Erythroblast (primary cell): Measurements from ENCODE around the gene NPTXR.
A peak's percentile ranks its signal among the peaks of the same experiment; 100 is the strongest.
"Not testable (repeated sequence)": the region's sequence is repeated elsewhere in the genome, so short reads cannot be mapped to it uniquely, and the experiment has no call there.

Experiments
- DNase-seq, 2 experiments: peaks; one replicate each; lab custom pipeline; 2025; lab: John Stamatoyannopoulos, UW
- GATA1 ChIP-seq: IDR thresholded peaks from 2 replicates; pipeline ENCODE4 v1.6.1; 2011; ENCODE audit warnings: low read depth, mild to moderate bottlenecking, control low read depth, low read length, moderate library complexity
- POLR2A ChIP-seq: IDR thresholded peaks from 2 replicates; pipeline ENCODE4 v1.6.1; 2011; ENCODE audit warnings: mild to moderate bottlenecking, low read length

The NPTXR gene

DNA sequence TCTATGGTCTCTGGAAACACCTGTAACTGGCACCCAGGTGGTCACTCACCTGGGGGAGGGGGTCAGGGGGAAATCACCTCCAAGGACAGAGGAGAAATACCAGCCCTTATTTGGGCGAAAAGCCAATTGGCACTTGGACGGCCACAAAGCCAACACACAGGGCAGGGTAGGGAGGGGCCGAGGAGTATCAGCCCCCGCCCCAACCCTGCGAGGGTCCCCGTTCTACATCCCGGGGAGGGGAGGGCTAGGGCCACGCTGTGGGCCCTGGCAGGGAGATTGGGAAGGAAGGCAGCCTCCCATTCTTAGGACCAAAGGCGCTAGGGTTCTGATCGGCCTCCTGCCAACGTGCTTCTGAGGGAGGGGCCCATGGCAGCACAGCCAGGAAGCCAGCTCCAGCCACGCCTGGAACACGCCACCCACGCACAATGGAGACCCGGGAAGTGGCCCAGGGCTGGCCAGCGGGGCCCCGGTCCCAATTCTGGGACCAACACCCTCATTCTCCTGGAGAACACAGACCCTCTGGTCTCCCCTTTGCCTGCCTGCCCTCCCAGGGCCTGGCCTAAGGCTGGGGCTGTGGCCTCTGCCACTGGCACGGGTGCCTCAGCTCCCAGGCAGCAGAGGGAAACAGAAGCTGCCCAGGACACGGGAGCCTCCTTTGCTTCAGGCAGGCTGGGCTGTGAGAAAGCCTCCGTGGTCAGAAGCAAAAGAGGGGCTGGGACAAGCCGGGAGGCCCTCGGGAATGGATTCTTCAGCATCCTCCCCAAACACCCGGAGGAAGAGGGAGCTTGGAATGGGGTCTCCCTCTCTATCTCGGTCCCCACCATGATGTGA lies 20.7 kb upstream of the NPTXR start:
- DNase-seq: no peak
- TF ChIP-seq GATA1: no peak
- TF ChIP-seq POLR2A: no peak

DNA sequence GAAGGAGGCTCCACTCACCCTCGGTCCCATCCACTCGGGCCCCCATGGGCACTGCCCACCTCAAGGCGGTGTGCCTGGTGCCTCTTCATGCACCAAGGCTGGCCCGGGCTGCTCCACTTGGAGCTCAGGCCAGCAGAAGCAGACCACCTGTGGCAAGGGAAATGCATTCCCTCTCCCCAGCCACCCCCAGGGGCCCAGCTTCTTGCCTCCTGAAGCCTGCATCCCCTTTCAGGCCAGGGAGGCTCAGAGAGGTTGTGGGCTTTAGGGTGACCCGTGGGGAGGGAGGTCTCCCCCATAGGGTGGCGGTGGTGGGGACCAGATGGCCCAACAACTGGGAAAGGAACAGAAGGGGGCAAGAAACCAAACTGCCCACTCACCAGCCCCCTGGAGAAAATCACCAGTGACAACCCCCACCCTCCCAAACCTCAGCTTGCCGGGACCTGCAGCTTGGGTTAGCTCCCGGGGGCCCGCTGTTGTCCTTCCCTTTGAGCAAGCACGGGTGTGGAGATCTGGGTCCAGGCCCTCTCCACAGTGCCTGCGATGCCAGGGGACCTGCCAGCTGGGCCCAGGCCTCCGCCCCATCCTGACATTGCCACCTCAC lies 19.8 kb upstream of the NPTXR start:
- no peak for DNase-seq
- TF ChIP-seq POLR2A (no peak), GATA1 (no peak)

DNA sequence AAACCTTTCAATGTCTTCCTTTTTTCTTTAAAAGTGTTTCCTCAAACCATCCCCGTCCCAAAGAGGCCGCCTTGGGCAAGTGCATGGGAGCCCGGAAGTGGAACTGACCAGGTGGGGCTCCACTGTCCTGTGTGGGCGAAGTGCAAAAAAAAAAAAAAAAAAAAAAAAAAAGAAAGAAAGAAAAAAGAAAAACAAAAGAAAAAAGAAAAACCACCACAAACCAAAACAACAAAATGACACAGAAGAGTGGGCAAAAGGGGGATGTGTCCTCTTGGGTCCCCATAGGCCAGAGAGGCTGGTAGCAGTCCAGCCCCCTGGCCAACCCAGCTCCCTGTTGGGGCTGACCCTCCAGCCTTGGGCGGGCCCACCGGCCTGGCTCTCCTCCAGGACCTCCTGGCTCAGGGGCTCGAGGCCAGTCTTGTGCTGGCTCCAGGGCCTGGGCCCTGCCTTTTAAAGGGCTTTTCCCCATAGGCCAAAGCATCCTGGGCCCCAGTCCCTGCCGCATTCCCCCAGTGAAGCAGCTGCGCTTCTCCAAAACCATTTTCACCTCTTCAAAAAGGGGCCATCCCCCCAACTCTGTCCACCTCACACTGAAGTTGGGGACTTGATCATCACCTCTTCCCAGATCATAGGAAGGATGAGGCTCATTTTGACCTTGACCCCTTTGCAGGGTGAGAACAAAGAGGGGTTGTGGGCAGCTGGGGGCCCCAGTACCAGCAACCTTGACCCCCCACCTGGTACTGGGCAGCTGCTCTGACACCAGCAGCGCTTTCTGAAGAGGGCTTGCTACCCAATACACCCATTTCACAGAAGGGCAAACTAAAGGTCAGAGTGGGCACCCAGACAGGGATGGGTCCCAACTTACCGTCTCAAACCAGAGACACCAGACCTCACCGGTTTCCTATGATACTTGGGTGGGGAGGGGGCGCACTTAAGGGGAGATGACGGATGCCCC lies 18.8 kb upstream of the NPTXR start:
- peak; percentile 18 to 29 for DNase-seq
- no peak for TF ChIP-seq GATA1
- no peak for TF ChIP-seq POLR2A

DNA sequence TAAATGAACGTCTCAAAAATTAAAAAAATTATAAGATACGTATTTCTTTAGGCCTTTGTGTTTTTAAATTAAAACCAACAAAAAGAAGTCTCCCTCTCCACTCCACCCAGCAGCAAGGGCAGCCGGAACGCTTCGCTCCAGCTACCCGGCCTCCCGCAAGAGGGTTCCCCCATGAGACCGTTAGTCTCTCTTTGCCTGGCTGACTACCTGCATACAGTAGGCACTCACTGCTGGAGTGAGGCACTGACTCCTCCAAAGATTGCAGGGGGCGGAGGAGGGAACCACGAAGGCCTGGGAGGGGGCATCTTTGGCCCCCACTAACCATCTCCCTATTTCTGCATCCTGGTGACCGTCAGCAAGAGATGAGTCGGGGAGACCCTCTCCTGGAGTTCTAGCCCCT lies 18.1 kb upstream of the NPTXR start:
- no peak for DNase-seq
- TF ChIP-seq POLR2A: no peak
- no peak for TF ChIP-seq GATA1

DNA sequence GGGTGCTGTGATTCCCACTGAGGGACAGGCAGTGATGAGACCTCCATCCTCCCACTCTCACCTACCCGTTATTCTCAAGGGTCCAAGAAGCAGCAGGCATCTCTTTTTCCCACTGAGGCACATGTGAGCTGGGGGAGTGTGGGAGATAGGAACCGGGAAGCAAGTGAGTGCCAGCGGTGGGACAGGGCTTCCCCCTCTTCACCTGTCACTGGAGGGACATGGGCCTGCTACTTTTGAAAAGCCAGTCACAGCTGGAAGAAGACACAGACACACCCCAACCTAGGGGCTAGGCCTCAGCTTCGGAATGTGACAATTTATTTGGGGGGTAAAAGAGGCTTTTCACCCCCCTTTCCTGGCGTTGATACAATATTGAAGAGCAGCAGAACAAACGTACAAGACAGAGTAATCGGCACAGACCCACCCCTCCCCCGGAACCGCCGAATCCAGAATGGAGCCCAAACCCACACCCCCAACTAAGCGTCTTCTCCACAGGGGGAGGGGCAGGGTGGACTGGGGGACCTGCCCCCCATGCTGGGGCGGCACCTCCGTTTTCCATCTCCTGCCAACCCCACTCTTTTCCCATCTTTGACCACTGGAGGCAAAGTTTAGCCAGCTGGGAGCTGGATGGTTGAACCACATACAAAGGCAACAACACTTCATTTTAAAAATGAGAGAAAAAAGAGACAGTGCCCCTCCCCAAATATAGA lies 17.5 kb upstream of the NPTXR start:
- no peak for DNase-seq
- TF ChIP-seq POLR2A: peak; percentile 37
- no peak for TF ChIP-seq GATA1

DNA sequence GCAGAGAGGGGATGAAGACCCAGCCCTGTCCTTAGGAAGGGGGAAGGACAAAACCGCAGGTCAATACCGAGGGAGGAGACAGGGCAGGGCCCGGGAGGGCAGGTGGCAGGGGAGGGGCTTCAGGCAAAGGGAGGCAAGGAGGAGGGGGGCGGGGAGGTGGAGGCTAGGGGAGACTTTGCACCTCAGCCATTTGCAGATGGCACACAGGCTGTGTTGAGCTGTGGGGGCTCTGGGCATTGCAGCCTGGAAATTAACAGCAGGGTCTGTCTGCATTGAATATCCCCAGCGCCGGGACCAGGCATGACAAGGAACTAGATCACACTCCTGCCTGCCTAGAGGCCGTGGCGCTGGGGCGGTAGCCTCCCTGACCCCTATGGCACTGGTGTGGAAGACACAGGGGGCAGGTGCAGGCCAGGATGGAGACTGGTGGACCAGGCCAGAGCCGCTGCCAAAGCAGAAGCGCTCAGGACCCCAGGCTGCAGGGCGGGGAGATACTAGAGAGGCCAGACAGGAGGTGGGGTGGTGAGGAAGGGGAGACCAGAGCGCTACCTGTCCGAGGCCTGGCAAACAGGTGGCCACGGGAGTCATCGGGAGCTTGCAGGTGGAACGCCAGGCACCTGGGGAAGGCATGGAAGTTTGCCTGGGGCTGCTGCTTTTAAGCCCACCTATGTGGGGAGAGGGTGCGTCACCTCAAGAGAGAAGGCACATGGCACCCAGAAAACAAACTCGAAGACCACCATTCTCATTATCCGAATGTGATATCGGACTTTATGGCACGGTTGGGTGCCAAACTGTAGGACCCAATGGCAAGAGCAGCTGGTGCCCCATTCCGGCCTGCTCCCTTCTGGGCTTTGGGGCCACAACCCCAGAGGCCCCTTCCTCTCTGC lies 16.7 kb upstream of the NPTXR start:
- no peak for DNase-seq
- TF ChIP-seq GATA1: no peak
- TF ChIP-seq POLR2A: no peak

DNA sequence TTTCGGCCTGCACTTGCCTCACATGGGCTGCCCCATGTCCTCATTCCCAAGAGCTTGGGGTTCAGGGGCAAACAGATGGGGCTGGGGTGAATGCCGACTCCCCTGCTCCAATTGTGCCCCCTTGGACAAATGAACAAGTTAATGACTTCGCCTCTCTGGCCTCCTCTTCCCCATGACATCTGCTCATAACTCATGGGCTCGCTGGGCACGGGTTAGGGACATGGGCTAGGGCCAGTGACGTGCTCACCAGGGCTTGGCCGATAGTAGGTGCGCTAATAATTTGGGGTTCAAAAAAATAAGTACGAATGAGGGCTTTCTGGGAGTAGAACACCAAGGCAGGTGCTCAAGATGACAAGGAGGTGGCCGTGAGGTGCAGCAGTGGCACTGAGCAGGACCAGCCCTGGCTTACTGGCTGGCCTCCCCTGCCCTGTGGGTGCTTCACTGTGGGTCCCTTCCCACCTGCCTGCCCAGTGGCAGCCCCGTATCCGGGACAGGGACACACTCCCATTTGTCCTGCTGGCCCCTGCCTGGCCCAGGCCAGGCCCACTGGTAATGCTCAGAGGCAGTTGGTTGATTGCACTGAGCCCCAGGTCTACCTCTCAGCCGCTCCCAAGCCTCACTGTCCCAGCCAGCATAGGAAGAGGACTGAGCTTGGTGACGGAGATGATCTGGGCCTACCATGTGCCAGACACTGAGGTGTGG lies 15.9 kb upstream of the NPTXR start:
- DNase-seq: no peak
- TF ChIP-seq GATA1 (no peak), POLR2A (no peak)

DNA sequence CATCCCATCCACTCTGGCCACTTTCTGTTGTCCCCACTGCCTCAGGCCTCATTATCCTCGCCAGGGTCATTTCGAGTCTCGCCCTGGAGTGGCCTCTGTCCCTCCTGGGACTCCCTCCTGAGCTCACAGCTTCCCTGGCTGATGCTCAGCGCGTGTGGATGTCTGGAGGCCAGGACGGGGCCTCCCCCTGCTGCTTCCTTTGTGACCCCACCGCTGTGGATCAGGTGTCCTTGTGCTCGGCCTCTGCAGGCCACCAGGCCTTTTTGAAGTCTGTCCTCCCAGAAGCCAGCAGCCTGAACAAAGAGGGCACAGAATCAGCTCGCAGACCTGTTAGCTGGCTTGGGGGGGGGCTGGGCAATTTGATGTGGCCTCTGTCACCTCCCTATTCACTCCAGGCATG lies 14.7 kb upstream of the NPTXR start:
- no peak for DNase-seq
- TF ChIP-seq GATA1: no peak

DNA sequence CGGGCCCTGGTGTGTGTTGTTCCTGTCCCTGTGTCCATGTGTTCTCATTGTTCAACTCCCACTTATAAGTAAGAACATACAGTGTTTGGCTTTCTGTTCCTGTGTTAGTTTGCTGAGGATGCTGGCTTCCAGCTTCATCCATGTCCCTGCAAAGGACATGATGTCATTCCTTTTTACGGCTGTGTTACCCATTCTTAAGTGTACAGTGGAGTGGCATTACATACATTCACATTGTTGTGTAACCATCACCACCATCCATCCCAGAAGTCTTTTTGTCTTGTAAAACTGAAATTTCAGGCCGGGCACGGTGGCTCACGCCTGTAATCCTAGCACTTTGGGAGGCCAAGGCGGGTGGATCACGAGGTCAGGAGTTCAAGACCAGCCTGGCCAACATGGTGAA lies 10.6 kb upstream of the NPTXR start:
- not testable (repeated sequence) for DNase-seq

DNA sequence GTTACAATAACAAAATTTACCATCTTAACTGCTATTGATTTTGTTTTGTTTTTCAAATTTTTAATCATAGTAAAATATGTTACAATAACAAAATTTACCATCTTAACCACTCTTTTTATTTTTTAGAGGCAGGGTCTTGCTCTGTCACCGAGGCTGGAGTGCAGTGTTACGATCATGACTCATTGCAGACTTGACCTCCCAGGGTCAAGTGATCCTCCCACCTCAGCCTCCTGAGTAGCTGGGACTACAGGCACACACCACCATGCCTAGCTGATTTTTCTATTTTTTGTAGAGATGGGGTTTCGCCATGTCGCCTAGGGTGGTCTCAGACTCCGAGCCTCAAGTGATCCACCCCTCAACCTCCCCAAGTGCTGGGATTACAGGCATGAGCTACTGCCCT lies 10.1 kb upstream of the NPTXR start:
- DNase-seq: not testable (repeated sequence)

DNA sequence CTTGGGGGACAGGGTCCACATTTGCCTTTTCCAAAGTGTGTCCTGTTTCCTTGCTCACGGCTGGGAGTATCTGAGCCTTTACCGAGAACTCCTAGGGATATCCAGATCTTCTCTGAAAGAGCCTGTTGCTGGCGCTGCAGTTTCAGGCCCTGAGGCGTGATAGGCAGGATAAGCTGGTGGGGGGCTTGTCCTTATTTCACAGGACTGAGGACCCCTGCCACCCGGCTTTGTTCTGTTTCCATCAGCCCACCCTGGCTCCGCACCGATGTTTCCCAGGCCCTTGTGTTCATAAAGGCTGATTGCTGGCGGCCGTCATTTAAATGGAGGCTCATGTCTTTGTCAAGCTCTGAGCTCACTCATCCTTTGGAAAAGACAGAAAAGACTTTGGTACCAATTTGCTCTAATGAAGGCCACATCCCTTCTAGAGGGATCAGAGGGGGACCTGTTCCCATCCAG lies 9.4 kb upstream of the NPTXR start:
- no peak for TF ChIP-seq POLR2A
- TF ChIP-seq GATA1: no peak
- no peak for DNase-seq

DNA sequence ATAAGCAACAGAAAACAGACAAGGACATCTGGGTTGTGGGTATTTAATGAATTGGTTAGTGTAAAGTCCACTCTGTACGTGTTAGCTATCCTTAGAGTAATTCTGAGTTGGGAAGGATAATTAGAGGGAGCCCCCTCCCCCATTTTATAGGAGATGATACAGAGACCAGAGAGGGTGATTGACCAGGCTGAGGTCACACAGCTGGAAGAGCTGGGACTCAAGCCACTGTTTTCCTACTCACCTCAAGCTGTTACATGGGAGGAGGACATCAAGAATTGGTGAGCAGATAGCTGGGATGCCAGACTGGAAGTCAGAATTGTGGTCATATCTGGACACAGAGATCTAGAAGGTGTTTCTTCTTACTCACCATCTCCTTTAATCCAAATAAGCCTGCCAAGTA lies 8.7 kb upstream of the NPTXR start:
- TF ChIP-seq POLR2A (no peak), GATA1 (no peak)
- no peak for DNase-seq
